ENCODE data around the gene KEL.

KEL gene

GRCh38 chr7:142908921-142909890 lies 53.0 kb downstream of the KEL start:
- Mint-ChIP-seq H3K4me1 (peaks cover 6% of the 10 kb centered on the region), H3K27ac (no peak overlapping the region), H3K36me3 (ENCODE audit: low read depth) (peaks cover 5% of the 10 kb centered on the region), H3K27me3 (ENCODE audit: low read depth, poor library complexity) (peaks cover 15% of the 10 kb centered on the region), H3K9me3 (peaks cover 11% of the 10 kb centered on the region), H3K4me3 (no peak overlapping the region)
- peak; percentile 16 for TF ChIP-seq CTCF (IDR thresholded peaks at IDR 0.05)
- DNase-seq = no peak

- TF ChIP-seq CTCF (IDR thresholded peaks at IDR 0.05) = no peak
- H3K4me3 Mint-ChIP-seq = no peak overlapping the region
- no peak overlapping the region for H3K27ac Mint-ChIP-seq
- peaks cover 5% of the 10 kb centered on the region for H3K36me3 Mint-ChIP-seq (ENCODE audit: low read depth)
- no peak for DNase-seq
- no peaks in the 10 kb centered on the region for H3K4me1 Mint-ChIP-seq
- peaks cover 11% of the 10 kb centered on the region for H3K27me3 Mint-ChIP-seq (ENCODE audit: low read depth, poor library complexity)
- peaks cover 17% of the 10 kb centered on the region for H3K9me3 Mint-ChIP-seq
Measured at GRCh38 chr7:142908290-142908689, 53.9 kb downstream of the KEL start.

- peaks cover 28% of the 10 kb centered on the region for H3K9me3 Mint-ChIP-seq
- TF ChIP-seq CTCF (IDR thresholded peaks at IDR 0.05) = no peak
- no peak overlapping the region for H3K27ac Mint-ChIP-seq
- H3K36me3 Mint-ChIP-seq (ENCODE audit: low read depth) = peaks cover 9% of the 10 kb centered on the region
- H3K4me1 Mint-ChIP-seq = no peaks in the 10 kb centered on the region
- no peak for DNase-seq
- H3K4me3 Mint-ChIP-seq = no peak overlapping the region
- peaks cover 19% of the 10 kb centered on the region for H3K27me3 Mint-ChIP-seq (ENCODE audit: low read depth, poor library complexity)
Measured at GRCh38 chr7:142906643-142907042, 55.5 kb downstream of the KEL start.

- peaks cover 32% of the 10 kb centered on the region for H3K9me3 Mint-ChIP-seq
- peaks cover 9% of the 10 kb centered on the region for H3K36me3 Mint-ChIP-seq (ENCODE audit: low read depth)
- DNase-seq = no peak
- no peaks in the 10 kb centered on the region for H3K4me1 Mint-ChIP-seq
- no peak overlapping the region for H3K27ac Mint-ChIP-seq
- H3K4me3 Mint-ChIP-seq = no peak overlapping the region
- no peak for TF ChIP-seq CTCF (IDR thresholded peaks at IDR 0.05)
- H3K27me3 Mint-ChIP-seq (ENCODE audit: low read depth, poor library complexity) = peaks cover 21% of the 10 kb centered on the region
Measured at GRCh38 chr7:142905759-142906158, 56.4 kb downstream of the KEL start.

- peaks cover 9% of the 10 kb centered on the region for H3K36me3 Mint-ChIP-seq (ENCODE audit: low read depth)
- peaks cover 32% of the 10 kb centered on the region for H3K9me3 Mint-ChIP-seq
- peaks cover 25% of the 10 kb centered on the region for H3K27me3 Mint-ChIP-seq (ENCODE audit: low read depth, poor library complexity)
- no peaks in the 10 kb centered on the region for H3K4me1 Mint-ChIP-seq
- TF ChIP-seq CTCF (IDR thresholded peaks at IDR 0.05) = no peak
- no peak for DNase-seq
- H3K27ac Mint-ChIP-seq = no peak overlapping the region
- no peak overlapping the region for H3K4me3 Mint-ChIP-seq
Measured at GRCh38 chr7:142904128-142904527, 58.0 kb downstream of the KEL start.

Measured in nephron progenitor cell (in vitro differentiated cells).